Measurements from ENCODE around the gene LMOD2.

The LMOD2 gene

DNA sequence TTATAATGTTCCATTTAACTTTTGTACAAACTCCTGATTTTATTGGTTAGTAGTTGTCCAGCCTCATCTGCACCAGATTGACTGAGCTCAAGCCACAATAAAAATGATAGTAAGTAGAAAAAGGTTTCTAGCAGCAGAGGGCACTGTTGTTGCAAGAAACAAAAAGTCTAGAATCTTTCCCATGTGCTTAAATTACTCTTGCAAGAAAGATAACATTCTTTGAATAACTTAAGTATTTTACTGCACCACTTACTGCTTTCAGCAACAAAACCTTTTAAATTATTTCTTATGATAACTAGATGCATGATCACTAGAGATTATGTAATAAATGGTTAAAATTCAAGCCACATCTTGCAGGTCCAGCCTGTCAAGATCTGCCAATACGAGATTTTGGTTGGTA lies 27.0 kb downstream of the LMOD2 start:
- no peak overlapping the region for H3K4me3 ChIP-seq (replicated peaks in 1 of 2; ENCODE audit: low read depth in 2 of 2, low read length in 2 of 2)
- peak; percentile 77 to 83 for DNase-seq (ENCODE audit: low read depth in 2 of 2)
- TF ChIP-seq CTCF (IDR thresholded peaks at IDR 0.05; ENCODE audit: low read depth, low read length), result peak; percentile 47

DNA sequence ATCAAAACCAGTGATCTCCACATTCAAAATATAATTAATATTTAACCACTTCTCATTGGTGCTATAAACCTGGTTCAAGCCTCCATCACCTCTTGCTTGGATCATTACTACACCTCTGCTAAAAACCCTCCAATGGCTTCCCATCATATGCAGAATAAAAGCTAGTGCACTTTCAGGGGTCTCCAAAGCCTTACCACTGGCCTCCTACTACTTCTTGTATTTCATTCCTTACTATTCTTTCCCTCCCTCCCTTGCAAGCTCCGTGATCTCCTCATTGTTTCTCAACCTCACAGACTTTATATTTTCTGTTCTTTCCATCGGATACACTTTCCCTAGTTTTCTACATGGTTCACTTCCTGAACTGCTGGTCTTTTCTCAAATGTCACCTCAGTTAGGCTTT lies 31.5 kb downstream of the LMOD2 start:
- no peak for DNase-seq (ENCODE audit: low read depth in 2 of 2)
- TF ChIP-seq CTCF (IDR thresholded peaks at IDR 0.05; ENCODE audit: low read depth, low read length), result no peak
- H3K4me3 ChIP-seq (replicated peaks in 1 of 2; ENCODE audit: low read depth in 2 of 2, low read length in 2 of 2), result no peak overlapping the region

DNA sequence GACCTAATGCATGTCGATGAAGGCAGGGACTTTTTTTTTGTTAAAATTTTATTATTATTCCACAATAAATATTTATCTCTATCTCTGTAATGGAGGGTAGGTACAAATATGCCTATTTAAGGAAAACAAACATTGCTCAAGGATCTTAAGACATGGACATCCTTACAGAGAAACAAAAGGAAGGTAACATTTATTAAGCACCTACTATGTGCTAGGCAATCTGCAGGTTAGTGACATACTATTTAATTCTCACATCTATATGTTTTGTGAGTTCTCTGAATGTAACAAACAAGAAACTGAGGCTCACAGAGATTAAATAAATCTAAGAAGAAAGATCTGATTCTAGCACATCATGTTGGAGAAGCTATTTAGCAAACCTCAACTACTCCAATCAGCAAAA lies 32.1 kb downstream of the LMOD2 start:
- TF ChIP-seq CTCF (IDR thresholded peaks at IDR 0.05; ENCODE audit: low read depth, low read length), result no peak
- no peak for DNase-seq (ENCODE audit: low read depth in 2 of 2)
- H3K4me3 ChIP-seq (replicated peaks in 1 of 2; ENCODE audit: low read depth in 2 of 2, low read length in 2 of 2), result no peak overlapping the region

GRCh38 chr7:123689250-123689649 lies 33.6 kb downstream of the LMOD2 start:
- no peak overlapping the region for H3K4me3 ChIP-seq (replicated peaks in 1 of 2; ENCODE audit: low read depth in 2 of 2, low read length in 2 of 2)
- DNase-seq (ENCODE audit: low read depth in 2 of 2), result no peak
- TF ChIP-seq CTCF (IDR thresholded peaks at IDR 0.05; ENCODE audit: low read depth, low read length), result no peak

- DNase-seq (ENCODE audit: low read depth in 2 of 2), result no peak
- H3K4me3 ChIP-seq (replicated peaks in 1 of 2; ENCODE audit: low read depth in 2 of 2, low read length in 2 of 2), result no peak overlapping the region
- no peak for TF ChIP-seq CTCF (IDR thresholded peaks at IDR 0.05; ENCODE audit: low read depth, low read length)
Measured at GRCh38 chr7:123690550-123690949, 34.9 kb downstream of the LMOD2 start.

DNA sequence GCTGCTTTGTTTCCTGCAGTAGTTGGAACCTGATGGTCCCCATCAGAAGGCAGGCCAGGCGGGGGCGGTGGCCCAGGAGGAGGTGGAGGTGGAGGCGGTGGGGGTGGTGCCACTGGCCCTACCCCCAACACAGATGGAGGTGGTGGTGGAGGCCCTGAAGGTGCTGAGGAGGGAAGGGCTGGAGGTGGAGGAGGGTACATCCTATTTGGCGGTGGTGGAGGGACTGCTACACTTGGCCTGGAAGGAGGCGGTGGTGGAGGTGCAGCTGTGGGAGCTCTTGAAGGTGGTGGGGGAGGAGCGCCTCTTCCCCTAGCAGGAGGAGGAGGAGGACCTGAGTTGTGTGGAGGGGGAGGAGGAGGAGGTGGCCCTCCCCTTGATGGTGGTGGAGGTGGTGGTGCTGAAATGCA lies 36.8 kb downstream of the LMOD2 start:
- no peak overlapping the region for H3K4me3 ChIP-seq (replicated peaks in 1 of 2; ENCODE audit: low read depth in 2 of 2, low read length in 2 of 2)
- no peak for DNase-seq (ENCODE audit: low read depth in 2 of 2)
- TF ChIP-seq CTCF (IDR thresholded peaks at IDR 0.05; ENCODE audit: low read depth, low read length), result no peak

DNA sequence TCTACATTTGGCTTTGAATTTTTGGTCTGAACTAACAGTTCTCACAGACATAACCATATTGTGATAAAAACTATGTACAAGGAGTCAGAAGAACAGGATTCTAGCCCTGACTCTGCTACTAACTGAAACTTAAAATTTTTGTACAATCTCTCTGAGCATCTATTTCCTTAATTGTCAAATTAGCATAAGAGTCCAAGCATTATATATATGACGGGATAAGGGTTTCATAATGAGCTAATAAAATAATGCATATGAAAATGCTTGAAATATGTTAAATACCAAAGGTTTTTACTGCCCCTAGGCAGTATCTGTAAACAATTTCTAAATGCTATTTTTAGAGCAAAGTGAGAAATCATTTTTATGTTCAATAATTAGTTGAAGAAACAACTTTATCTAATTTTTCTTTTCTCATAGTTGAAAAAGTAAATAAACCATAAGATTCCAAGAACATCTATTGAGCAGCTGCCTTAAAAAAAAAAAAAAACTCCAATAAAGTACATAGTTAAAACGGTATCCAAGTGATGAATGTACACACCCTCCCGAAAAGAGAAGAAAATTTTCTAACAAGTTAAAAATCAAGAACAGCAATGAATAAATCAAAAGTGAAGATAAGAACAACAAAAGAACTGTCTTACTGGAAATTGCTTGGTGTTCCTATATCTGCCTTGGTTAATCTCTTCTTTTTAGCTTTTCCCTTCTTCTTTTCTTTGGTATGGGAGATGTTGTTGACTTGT lies 40.4 kb downstream of the LMOD2 start:
- no peak for TF ChIP-seq CTCF (IDR thresholded peaks at IDR 0.05; ENCODE audit: low read depth, low read length)
- DNase-seq (ENCODE audit: low read depth in 2 of 2), result no peak
- no peak overlapping the region for H3K4me3 ChIP-seq (replicated peaks in 1 of 2; ENCODE audit: low read depth in 2 of 2, low read length in 2 of 2)
